Measurements from ENCODE around the gene SLC6A6. TPM values are rescaled to one million over a fixed set of nuclear protein-coding genes. Genes with fewer than 3 reads are reported as not detected.

Gene SLC6A6
- total and polyA plus RNA-seq, 4 donors, result 0.92 to 7.2 (median 2.9) TPM

- WGBS, result 89% methylated on average over 6 of the region's 6 CpGs
- TF ChIP-seq ZBTB33 (IDR thresholded peaks at IDR 0.05) (no peak), NR2F2 (IDR thresholded peaks at IDR 0.05) (no peak), RAD21 (IDR thresholded peaks at IDR 0.05) (no peak), REST (IDR thresholded peaks at IDR 0.05) (no peak), FOXA2 (IDR thresholded peaks at IDR 0.05) (no peak), TAF1 (conservative IDR thresholded peaks at IDR 0.05) (no peak), SP1 (IDR thresholded peaks at IDR 0.05) (no peak), ATF3 (IDR thresholded peaks at IDR 0.05) (no peak), YY1 (IDR thresholded peaks at IDR 0.05) (no peak), MAX (IDR thresholded peaks at IDR 0.05) (no peak), EGR1 (IDR thresholded peaks at IDR 0.05; ENCODE audit: low read depth in 2 of 2) (no peak), HNF4G (IDR thresholded peaks at IDR 0.05) (no peak), FOXA1 (IDR thresholded peaks at IDR 0.05) (no peak), GABPA (IDR thresholded peaks at IDR 0.05 in 1 of 2, conservative IDR thresholded peaks at IDR 0.05 in 1 of 2) (no peak), CTCF (IDR thresholded peaks at IDR 0.05; ENCODE audit: low read depth, low read length, missing input control) (no peak)
- Histone ChIP-seq H3K9ac (ENCODE audit: low read depth in 1 of 2, low read length in 2 of 2) (peak overlapping the region in 1 of 2 donors; percentile 20), H3K4me3 (ENCODE audit: low read depth in 1 of 3, low read length in 3 of 3) (no peak overlapping the region), H3K9me3 (ENCODE audit: control insufficient read depth in 4 of 4, low read length in 3 of 4) (no peaks in the 10 kb centered on the region), H3K27me3 (ENCODE audit: control insufficient read depth in 4 of 4, insufficient read depth in 4 of 4, low read length in 3 of 4) (peaks cover 0 to 4% (median 0%) of the 10 kb centered on the region in 4 donors), H3K36me3 (ENCODE audit: control insufficient read depth in 4 of 4, insufficient read depth in 3 of 4, low read depth in 1 of 4, low read length in 3 of 4) (no peaks in the 10 kb centered on the region), H3K4me1 (ENCODE audit: control insufficient read depth in 4 of 4, insufficient read depth in 4 of 4, low read length in 3 of 4) (no peaks in the 10 kb centered on the region), H3K27ac (ENCODE audit: low read depth in 1 of 2, low read length in 2 of 2) (peak overlapping the region in 1 of 2 donors; percentile 10)
- no peak for DNase-seq (ENCODE audit: low spot score)
Observed at GRCh38 chr3:14377044-14377837, 25.2 kb upstream of the SLC6A6 start.

All from liver (tissue), 9 donors.